CD4-positive, CD25-positive, alpha-beta regulatory T cell (primary cell): ENCODE measurements around the gene ELL. TPM values are rescaled to one million over a fixed set of nuclear protein-coding genes. Genes with fewer than 3 reads are reported as not detected.

Experiments used
- ATAC-seq, 2 donors: fragments of 150-1000 bp; cut with Tn5 transposase; one replicate each; pipeline ENCODE4 v1.10.0; 2021; ENCODE audit warnings: low read depth in 2 of 2, moderate number of reproducible peaks in 2 of 2, moderate library complexity in 1 of 2
- DNase-seq, 3 donors: peaks; one replicate each; pipeline versions ENCODE4 v3.0.0 to v3.0.0-alpha.2; 2012 to 2022; ENCODE audit warnings: mixed read lengths in 1 of 3
- H3K27ac ChIP-seq: one replicate; pipeline ENCODE4 v1.7.0; 2013; ENCODE audit warnings: mild to moderate bottlenecking, low read length; ENCODE audit not compliant: insufficient read depth, poor library complexity, severe bottlenecking
- H3K27me3 ChIP-seq: one replicate; pipeline ENCODE4 v1.7.0; 2013; ENCODE audit warnings: low read length; ENCODE audit not compliant: control insufficient read depth, insufficient read depth
- H3K36me3 ChIP-seq: one replicate; pipeline ENCODE4 v1.7.0; 2013; ENCODE audit warnings: mild to moderate bottlenecking, low read length, moderate library complexity; ENCODE audit not compliant: control insufficient read depth, insufficient read depth
- H3K4me1 ChIP-seq: 2 replicates; pipeline ENCODE4 v1.7.0; 2013; ENCODE audit warnings: mild to moderate bottlenecking, low read length; ENCODE audit not compliant: insufficient read depth, control insufficient read depth, poor library complexity, severe bottlenecking
- H3K4me3 ChIP-seq: one replicate; pipeline ENCODE4 v1.7.0; 2013; ENCODE audit warnings: low read depth, mild to moderate bottlenecking, low read length, moderate library complexity
- H3K9me3 ChIP-seq, 2 experiments: 1 replicate in 1 of 2; 2 replicates in 1 of 2; pipeline ENCODE4 v1.7.0; 2013; ENCODE audit warnings: low read length in 2 of 2, mild to moderate bottlenecking in 1 of 2, moderate library complexity in 1 of 2; ENCODE audit not compliant: control insufficient read depth in 2 of 2
- H3K27ac Mint-ChIP-seq, 3 donors: one replicate each; pipeline ENCODE4 v1.8.0; 2020 to 2022; ENCODE audit warnings: mild to moderate bottlenecking in 3 of 3, mixed read lengths in 3 of 3, moderate library complexity in 2 of 3
- H3K27me3 Mint-ChIP-seq: one replicate; pipeline ENCODE4 v1.8.0; 2022; ENCODE audit warnings: mild to moderate bottlenecking, mixed read lengths
- H3K36me3 Mint-ChIP-seq: one replicate; pipeline ENCODE4 v1.8.0; 2020; ENCODE audit warnings: mixed read lengths
- H3K4me1 Mint-ChIP-seq, 4 donors: one replicate each; pipeline ENCODE4 v1.8.0; 2020 to 2022; ENCODE audit warnings: mixed read lengths in 4 of 4, mild to moderate bottlenecking in 1 of 4
- H3K4me3 Mint-ChIP-seq, 4 donors: one replicate each; pipeline ENCODE4 v1.8.0; 2020 to 2022; ENCODE audit warnings: mild to moderate bottlenecking in 4 of 4, mixed read lengths in 4 of 4, moderate library complexity in 3 of 4
- H3K9me3 Mint-ChIP-seq, 7 donors: one replicate each; pipeline ENCODE4 v1.8.0; 2020 to 2022; ENCODE audit warnings: mixed read lengths in 7 of 7, mild to moderate bottlenecking in 3 of 7, moderate library complexity in 2 of 7
- polyA plus RNA-seq, 4 donors: library from polyadenylated mRNA; unstranded; fragments of 300-500 nt; fragmentation: Illumina TruSeq; gene quantifications; one replicate each; pipeline ENCODE4 v1.2.3, GENCODE V29; 2021
- total RNA-seq: library from RNA; stranded (reverse); gene quantifications from one replicate; pipeline ENCODE4 v1.2.3, GENCODE V29; 2022

Gene ELL
- total and polyA plus RNA-seq, 5 donors from 2014 or later = 7.7 to 53.6 (median 10.0) TPM

DNA sequence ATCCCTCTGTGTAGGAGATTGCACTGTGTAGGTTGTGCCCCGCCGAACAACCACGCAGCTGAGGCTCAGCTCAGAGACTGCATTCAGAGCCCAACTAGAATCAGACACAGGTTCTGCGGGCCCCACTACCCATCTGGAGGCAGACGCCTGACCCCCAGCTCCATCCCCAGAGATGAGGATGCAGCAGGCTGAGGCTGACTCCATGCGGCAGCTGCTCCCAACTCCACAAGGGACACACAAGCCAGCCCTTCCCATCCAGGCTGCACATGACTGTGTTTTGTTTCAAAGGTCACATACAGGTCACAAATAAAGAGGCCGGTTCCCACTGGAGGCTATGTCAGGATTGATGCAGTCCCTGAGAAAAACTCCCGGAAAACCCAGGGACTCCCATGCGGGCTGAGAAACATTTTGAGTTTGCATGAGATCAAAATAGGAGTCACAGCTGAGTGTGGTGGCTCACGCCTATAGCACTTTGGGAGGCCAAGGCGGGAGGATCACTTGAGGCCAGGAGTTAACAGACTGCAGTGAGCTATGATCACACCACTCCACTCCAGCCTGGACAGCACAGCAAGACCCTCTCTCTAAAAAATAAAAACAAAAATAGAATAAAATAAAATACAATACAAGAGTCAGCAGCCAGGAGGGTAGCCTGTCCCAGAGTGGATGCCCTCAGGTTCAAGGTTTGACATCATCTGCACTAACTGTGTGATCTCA, 14.0 kb downstream of the ELL start:
- Histone ChIP-seq H3K4me1 (peaks cover 44% of the 10 kb centered on the region), H3K9me3 (no peaks in the 10 kb centered on the region), H3K36me3 (no peaks in the 10 kb centered on the region), H3K4me3 (no peak overlapping the region), H3K27me3 (no peaks in the 10 kb centered on the region), H3K27ac (peak overlapping the region; percentile 3)
- ATAC-seq (peak in 1 of 2 donors; percentile 3), DNase-seq (no peak)
- H3K4me1 Mint-ChIP-seq = peaks cover 8 to 74% (median 32%) of the 10 kb centered on the region in 4 donors
- H3K27ac Mint-ChIP-seq = peak overlapping the region; percentile 85 to 92 (median 89)
- peaks cover 0 to 2% (median 0%) of the 10 kb centered on the region in 7 donors for H3K9me3 Mint-ChIP-seq
- H3K27me3 Mint-ChIP-seq = no peaks in the 10 kb centered on the region
- H3K36me3 Mint-ChIP-seq = no peaks in the 10 kb centered on the region
- peak overlapping the region; percentile 10 to 74 (median 62) for H3K4me3 Mint-ChIP-seq

DNA sequence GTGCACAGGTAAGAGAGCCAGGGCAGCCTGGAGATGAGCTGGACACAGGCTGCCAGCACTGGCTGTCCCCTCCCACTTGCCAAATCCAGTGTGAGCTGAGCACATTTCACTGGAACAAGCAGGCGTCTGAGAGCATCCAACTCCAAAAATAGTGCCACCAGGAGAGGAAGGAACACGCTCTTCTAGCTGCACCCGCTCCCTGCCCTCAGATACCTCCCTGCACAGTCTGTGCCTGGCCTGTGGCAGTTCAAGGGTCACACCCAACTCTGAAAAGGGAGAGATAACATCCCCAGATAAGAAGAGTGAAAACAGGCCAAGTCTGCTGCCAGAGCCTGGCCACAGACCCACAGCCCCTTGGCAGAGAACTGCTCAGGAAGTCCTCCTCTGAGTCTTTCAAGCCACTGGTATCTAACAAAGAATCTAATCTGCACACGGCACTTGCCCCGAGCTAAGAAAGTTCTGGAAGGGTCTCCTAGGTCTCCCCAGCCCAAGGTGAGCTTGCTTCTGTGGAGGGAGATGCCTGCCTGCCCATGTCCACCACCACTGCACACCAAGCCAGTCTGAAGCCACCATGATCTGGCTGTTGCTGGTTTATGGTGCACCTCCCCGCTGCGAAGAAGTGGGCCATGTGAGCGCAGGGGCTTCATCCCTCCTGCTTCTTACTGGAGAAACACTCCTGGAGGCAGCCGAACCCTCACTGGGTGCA, 14.7 kb downstream of the ELL start:
- Histone ChIP-seq H3K27ac (peak overlapping the region; percentile 58), H3K27me3 (no peaks in the 10 kb centered on the region), H3K4me1 (peaks cover 47% of the 10 kb centered on the region), H3K36me3 (no peaks in the 10 kb centered on the region), H3K4me3 (peak overlapping the region; percentile 32), H3K9me3 (no peaks in the 10 kb centered on the region)
- Mint-ChIP-seq H3K27ac (peak overlapping the region; percentile 85 to 92 (median 89)), H3K4me1 (peaks cover 8 to 76% (median 36%) of the 10 kb centered on the region in 4 donors), H3K4me3 (peak overlapping the region; percentile 10 to 74 (median 62)), H3K9me3 (peaks cover 0 to 2% (median 0%) of the 10 kb centered on the region in 7 donors), H3K36me3 (no peaks in the 10 kb centered on the region), H3K27me3 (no peaks in the 10 kb centered on the region)
- ATAC-seq = peak in 1 of 2 donors; percentile 38
- peak in 1 of 3 donors; percentile 71 for DNase-seq

DNA sequence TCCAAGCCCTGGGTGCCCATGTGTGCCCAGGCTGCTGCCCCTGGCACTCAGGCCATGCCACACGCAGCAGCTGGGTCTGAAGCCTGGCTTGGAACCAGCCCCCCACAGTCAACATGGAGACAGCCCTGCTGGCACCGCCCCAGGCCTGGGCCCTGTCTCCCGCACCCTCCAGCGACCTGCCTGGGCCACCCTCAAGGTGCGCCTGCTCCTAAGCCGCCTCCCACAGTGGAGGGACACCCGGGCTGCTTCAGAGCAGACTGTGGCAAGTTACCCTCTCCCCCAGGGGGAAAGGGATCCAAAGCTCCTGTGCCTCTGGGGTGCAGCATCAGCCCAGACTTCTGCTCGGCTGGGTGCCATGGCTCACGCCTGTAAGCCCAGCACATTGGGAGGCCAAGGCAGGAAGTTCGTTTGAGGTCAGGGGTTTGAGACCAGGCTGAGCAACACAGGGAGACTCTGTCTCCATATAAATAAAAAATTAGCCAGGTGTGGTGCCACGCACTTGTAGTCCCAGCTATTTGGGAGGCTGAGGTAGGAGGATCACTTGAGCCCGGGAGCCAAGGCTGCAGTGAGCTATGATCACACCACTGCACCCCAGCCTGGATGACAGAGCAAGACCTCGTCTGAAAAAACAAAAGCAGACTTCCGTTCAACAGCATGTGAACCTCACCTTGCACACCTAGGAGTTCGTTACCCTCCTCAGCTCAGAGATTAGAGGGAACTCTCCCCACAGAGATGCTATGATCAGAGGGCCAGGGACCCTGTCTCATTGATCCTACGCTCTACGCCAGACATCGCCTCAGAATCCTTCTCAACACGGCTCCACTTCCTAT, 15.6 kb downstream of the ELL start:
- Histone ChIP-seq H3K4me1 (peaks cover 47% of the 10 kb centered on the region), H3K9me3 (no peaks in the 10 kb centered on the region), H3K36me3 (no peaks in the 10 kb centered on the region), H3K27me3 (no peaks in the 10 kb centered on the region), H3K27ac (peak overlapping the region; percentile 58), H3K4me3 (peak overlapping the region; percentile 32)
- peak; percentile 37 to 38 for ATAC-seq
- Mint-ChIP-seq H3K36me3 (no peaks in the 10 kb centered on the region), H3K27ac (peak overlapping the region; percentile 74 to 89 (median 85)), H3K9me3 (peaks cover 0 to 2% (median 0%) of the 10 kb centered on the region in 7 donors), H3K4me1 (peaks cover 8 to 79% (median 38%) of the 10 kb centered on the region in 4 donors), H3K27me3 (no peaks in the 10 kb centered on the region), H3K4me3 (peak overlapping the region; percentile 10 to 67 (median 42))
- no peak for DNase-seq

DNA sequence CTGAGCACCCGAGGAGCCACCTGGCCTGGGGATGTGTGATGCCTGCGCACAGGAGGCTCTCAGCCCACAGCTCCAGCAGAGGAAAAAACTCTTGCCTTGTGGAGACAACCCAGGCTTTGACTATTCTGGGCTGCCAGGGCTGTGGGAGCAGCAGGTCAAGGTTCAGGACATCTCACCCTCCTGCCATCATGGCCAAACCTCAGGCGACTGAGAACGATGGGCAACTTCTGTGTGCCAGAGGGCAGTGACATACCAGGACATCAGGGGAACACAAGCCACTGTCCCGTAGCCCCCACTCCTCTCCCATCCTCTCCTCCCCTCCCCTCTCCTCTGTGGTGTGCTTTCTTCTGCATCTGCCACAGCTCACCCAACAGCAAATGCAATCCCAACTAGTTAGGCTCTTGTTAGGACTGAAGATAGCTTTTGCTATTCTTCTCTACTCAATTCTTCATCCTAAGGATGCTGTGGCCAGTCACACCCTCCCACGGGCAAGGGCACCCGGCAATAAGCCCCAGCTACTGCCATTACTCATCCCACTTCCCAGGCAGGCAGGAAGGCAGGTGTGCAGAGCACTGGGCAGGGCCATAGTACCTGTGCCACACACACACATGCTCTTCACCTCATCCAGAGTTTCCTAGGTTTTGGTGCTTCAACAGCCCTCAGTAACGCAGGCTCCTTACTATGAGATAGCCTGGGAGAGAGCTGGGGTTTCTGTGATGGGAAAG, 16.8 kb downstream of the ELL start:
- H3K27ac ChIP-seq = no peak overlapping the region

DNA sequence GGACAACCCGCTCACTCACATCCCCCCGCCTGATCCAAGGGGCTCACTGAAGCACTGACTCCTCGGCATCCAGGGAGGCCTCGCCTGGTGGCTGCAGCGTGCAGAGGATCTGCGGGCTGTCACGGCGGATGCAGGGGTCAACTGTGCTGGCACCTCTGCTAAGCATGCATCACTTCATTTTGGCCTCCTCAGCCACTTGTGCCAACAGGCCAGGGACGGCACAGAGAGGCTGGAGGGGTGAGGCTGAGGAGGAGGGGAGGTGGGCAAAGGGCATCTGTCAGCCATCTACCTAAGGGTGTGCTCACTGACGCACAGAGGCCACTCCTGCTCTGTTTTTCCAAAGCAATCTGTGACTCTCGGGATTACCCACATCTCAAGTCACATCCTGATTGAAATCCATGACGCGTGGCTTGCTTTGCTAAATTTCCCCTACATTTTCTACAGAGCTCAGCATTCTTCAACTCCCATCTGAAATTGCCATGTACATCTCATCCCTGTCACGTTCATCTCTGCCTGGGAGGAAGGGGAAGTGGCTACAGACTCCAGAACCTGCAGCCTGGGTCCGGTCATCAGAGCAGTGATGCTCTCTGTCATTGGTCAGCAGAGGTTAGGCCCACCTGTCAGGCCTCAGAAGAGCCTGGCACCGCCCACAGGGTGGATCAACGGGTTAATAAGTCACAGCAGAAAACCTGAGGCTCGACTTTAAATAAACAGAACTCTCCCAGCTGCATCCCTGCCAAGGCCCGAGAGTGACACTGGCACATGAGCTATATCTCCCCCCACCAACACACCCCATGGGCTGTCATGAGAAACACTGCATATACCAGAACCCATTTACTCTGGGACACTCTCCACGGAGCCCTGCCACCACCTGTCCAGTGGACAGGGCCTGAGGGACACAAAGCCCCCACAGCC, 17.6 kb downstream of the ELL start:
- no peak overlapping the region for H3K4me3 Mint-ChIP-seq
- DNase-seq = no peak
- Histone ChIP-seq H3K36me3 (no peaks in the 10 kb centered on the region), H3K4me3 (no peak overlapping the region), H3K27ac (no peak overlapping the region), H3K27me3 (no peaks in the 10 kb centered on the region), H3K9me3 (no peaks in the 10 kb centered on the region), H3K4me1 (peaks cover 56% of the 10 kb centered on the region)
- no peaks in the 10 kb centered on the region for H3K27me3 Mint-ChIP-seq
- peaks cover 0 to 2% (median 0%) of the 10 kb centered on the region in 7 donors for H3K9me3 Mint-ChIP-seq
- no peak for ATAC-seq
- peaks cover 11 to 84% (median 51%) of the 10 kb centered on the region in 4 donors for H3K4me1 Mint-ChIP-seq
- H3K36me3 Mint-ChIP-seq = no peaks in the 10 kb centered on the region
- H3K27ac Mint-ChIP-seq = peak overlapping the region in 1 of 3 donors; percentile 61

More for the DNA sequence above, 16.8 kb downstream of the ELL start:
- no peaks in the 10 kb centered on the region for H3K9me3 ChIP-seq
- Mint-ChIP-seq H3K36me3 (no peaks in the 10 kb centered on the region), H3K4me1 (peaks cover 8 to 84% (median 46%) of the 10 kb centered on the region in 4 donors), H3K4me3 (peak overlapping the region in 3 of 4 donors; percentile 19 to 77 (median 69)), H3K9me3 (peaks cover 0 to 2% (median 0%) of the 10 kb centered on the region in 7 donors), H3K27me3 (no peaks in the 10 kb centered on the region), H3K27ac (peak overlapping the region; percentile 61 to 76 (median 65))
- ATAC-seq (no peak), DNase-seq (no peak)
- H3K27me3 ChIP-seq = no peaks in the 10 kb centered on the region
- peaks cover 51% of the 10 kb centered on the region for H3K4me1 ChIP-seq
- no peaks in the 10 kb centered on the region for H3K36me3 ChIP-seq
- H3K4me3 ChIP-seq = no peak overlapping the region

DNA sequence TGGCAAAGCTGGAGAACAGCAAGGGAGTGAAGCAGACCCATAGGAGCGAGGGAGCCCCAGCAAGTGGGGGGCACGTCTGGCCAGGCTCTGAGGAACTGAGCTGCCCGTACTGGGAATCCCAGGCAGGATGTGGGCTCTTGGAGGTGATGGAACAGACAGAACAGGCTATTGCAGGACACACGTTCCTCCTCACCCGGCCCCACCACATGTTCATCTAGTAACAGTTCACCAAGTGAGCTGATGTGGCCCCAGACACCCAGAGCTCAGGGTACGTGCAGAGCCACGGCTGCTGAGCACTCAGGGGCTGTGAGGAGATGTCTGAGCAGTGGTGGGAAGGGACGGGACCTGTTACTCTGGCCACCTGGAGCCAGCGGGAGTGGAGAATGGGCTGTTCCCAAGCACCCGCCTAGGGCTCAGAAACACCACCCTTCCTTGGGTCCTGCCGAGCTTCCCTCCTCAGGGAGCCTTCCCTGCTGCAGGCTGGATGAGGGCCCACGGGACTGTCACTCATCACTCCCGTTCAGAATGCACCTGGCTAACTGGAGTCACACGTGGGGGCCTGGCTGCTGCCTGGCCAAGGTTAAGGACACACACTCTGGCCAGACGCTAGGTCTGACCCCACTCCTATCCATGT, 18.4 kb downstream of the ELL start:
- Mint-ChIP-seq H3K27ac (peak overlapping the region in 1 of 3 donors; percentile 89), H3K9me3 (peaks cover 0 to 2% (median 0%) of the 10 kb centered on the region in 7 donors), H3K36me3 (no peaks in the 10 kb centered on the region), H3K27me3 (no peaks in the 10 kb centered on the region), H3K4me1 (peaks cover 13 to 86% (median 53%) of the 10 kb centered on the region in 4 donors), H3K4me3 (no peak overlapping the region)
- peaks cover 55% of the 10 kb centered on the region for H3K4me1 ChIP-seq
- ATAC-seq (no peak), DNase-seq (no peak)
- no peaks in the 10 kb centered on the region for H3K36me3 ChIP-seq
- no peaks in the 10 kb centered on the region for H3K27me3 ChIP-seq
- H3K27ac ChIP-seq = no peak overlapping the region
- no peak overlapping the region for H3K4me3 ChIP-seq
- H3K9me3 ChIP-seq = no peaks in the 10 kb centered on the region
